Stimulated activated effector memory CD8-positive, alpha-beta T cell treated with anti-CD3 and anti-CD28 coated beads, Interleukin-12 subunit alpha, Interleukin-12 subunit beta, amount 100 ng/mL, for 72 hours (primary cell): ENCODE results near the gene SGPP2.

Experiments
- ATAC-seq: fragments of 150-1000 bp; cut with Tn5 transposase; 2 replicates; pipeline ENCODE4 v1.10.0; 2021
- DNase-seq, 2 donors: peaks; one replicate each; pipeline ENCODE4 v3.0.0; 2021 to 2022; ENCODE audit warnings: low spot score in 2 of 2
- H3K27ac Mint-ChIP-seq: one replicate; pipeline ENCODE4 v1.8.0; 2022; ENCODE audit warnings: mild to moderate bottlenecking, mixed read lengths
- H3K36me3 Mint-ChIP-seq: one replicate; pipeline ENCODE4 v1.8.0; 2022; ENCODE audit warnings: mild to moderate bottlenecking, mixed read lengths
- H3K4me1 Mint-ChIP-seq: one replicate; pipeline ENCODE4 v1.8.0; 2022; ENCODE audit warnings: mixed read lengths
- H3K4me3 Mint-ChIP-seq: one replicate; pipeline ENCODE4 v1.8.0; 2022; ENCODE audit warnings: mild to moderate bottlenecking, mixed read lengths
- H3K9me3 Mint-ChIP-seq: one replicate; pipeline ENCODE4 v1.8.0; 2022; ENCODE audit warnings: mixed read lengths

The SGPP2 gene

GRCh38 chr2:222598611-222599010 lies 174.3 kb downstream of the SGPP2 start:
- ATAC-seq (no peak), DNase-seq (no peak)
- no peak overlapping the region for H3K4me3 Mint-ChIP-seq
- H3K27ac Mint-ChIP-seq = peak overlapping the region; percentile 1
- peaks cover 79% of the 10 kb centered on the region for H3K36me3 Mint-ChIP-seq
- no peaks in the 10 kb centered on the region for H3K9me3 Mint-ChIP-seq
- H3K4me1 Mint-ChIP-seq = no peaks in the 10 kb centered on the region

GRCh38 chr2:222603501-222603900 lies 179.2 kb downstream of the SGPP2 start:
- H3K4me1 Mint-ChIP-seq = no peaks in the 10 kb centered on the region
- no peak overlapping the region for H3K4me3 Mint-ChIP-seq
- no peaks in the 10 kb centered on the region for H3K9me3 Mint-ChIP-seq
- no peak for ATAC-seq
- peaks cover 83% of the 10 kb centered on the region for H3K36me3 Mint-ChIP-seq
- no peak overlapping the region for H3K27ac Mint-ChIP-seq
- DNase-seq = no peak

GRCh38 chr2:222604749-222605515 lies 180.6 kb downstream of the SGPP2 start:
- Mint-ChIP-seq H3K4me1 (no peaks in the 10 kb centered on the region), H3K36me3 (peaks cover 79% of the 10 kb centered on the region), H3K27ac (no peak overlapping the region), H3K9me3 (no peaks in the 10 kb centered on the region), H3K4me3 (no peak overlapping the region)
- ATAC-seq = no peak
- no peak for DNase-seq

GRCh38 chr2:222606306-222606705 lies 182.0 kb downstream of the SGPP2 start:
- ATAC-seq (no peak), DNase-seq (no peak)
- Mint-ChIP-seq H3K4me1 (no peaks in the 10 kb centered on the region), H3K9me3 (no peaks in the 10 kb centered on the region), H3K4me3 (no peak overlapping the region), H3K27ac (no peak overlapping the region), H3K36me3 (peaks cover 81% of the 10 kb centered on the region)

- H3K36me3 Mint-ChIP-seq = peaks cover 86% of the 10 kb centered on the region
- H3K9me3 Mint-ChIP-seq = no peaks in the 10 kb centered on the region
- DNase-seq (no peak), ATAC-seq (no peak)
- no peak overlapping the region for H3K27ac Mint-ChIP-seq
- no peaks in the 10 kb centered on the region for H3K4me1 Mint-ChIP-seq
- H3K4me3 Mint-ChIP-seq = no peak overlapping the region
These were observed 183.7 kb downstream of the SGPP2 start for GRCh38 chr2:222608081-222608480.

GRCh38 chr2:222609381-222609780 lies 185.0 kb downstream of the SGPP2 start:
- Mint-ChIP-seq H3K4me1 (no peaks in the 10 kb centered on the region), H3K4me3 (no peak overlapping the region), H3K9me3 (no peaks in the 10 kb centered on the region), H3K27ac (no peak overlapping the region), H3K36me3 (peaks cover 88% of the 10 kb centered on the region)
- DNase-seq (no peak), ATAC-seq (no peak)
